Immature natural killer cell (primary cell): ENCODE measurements around the gene CHPF2. TPM values are rescaled to one million over a fixed set of nuclear protein-coding genes. Genes with fewer than 3 reads are reported as not detected.

Experiments
- DNase-seq, 3 donors: peaks; one replicate each; pipeline ENCODE4 v3.0.0; 2022; ENCODE audit warnings: mixed read lengths in 1 of 3
- H3K27ac Mint-ChIP-seq, 6 donors: one replicate each; pipeline ENCODE4 v1.8.0; 2020; ENCODE audit warnings: mixed read lengths in 6 of 6, mild to moderate bottlenecking in 5 of 6, inconsistent platforms in 4 of 6, moderate library complexity in 3 of 6
- H3K27me3 Mint-ChIP-seq, 3 donors: one replicate each; pipeline ENCODE4 v1.8.0; 2020 to 2021; ENCODE audit warnings: low read depth in 3 of 3, mild to moderate bottlenecking in 3 of 3, mixed read lengths in 3 of 3, moderate library complexity in 3 of 3, inconsistent platforms in 1 of 3
- H3K36me3 Mint-ChIP-seq, 3 donors: one replicate each; pipeline ENCODE4 v1.8.0; 2020; ENCODE audit warnings: mixed read lengths in 3 of 3, inconsistent platforms in 2 of 3, mild to moderate bottlenecking in 2 of 3
- H3K4me1 Mint-ChIP-seq, 2 donors: one replicate each; pipeline ENCODE4 v1.8.0; 2020; ENCODE audit warnings: inconsistent platforms in 2 of 2, mild to moderate bottlenecking in 2 of 2, mixed read lengths in 2 of 2, moderate library complexity in 1 of 2
- H3K4me3 Mint-ChIP-seq, 5 donors: one replicate each; pipeline ENCODE4 v1.8.0; 2020; ENCODE audit warnings: mild to moderate bottlenecking in 5 of 5, mixed read lengths in 5 of 5, inconsistent platforms in 3 of 5, moderate library complexity in 3 of 5
- H3K9me3 Mint-ChIP-seq, 6 donors: one replicate each; pipeline ENCODE4 v1.8.0; 2020; ENCODE audit warnings: mild to moderate bottlenecking in 6 of 6, mixed read lengths in 6 of 6, inconsistent platforms in 4 of 6, moderate library complexity in 3 of 6
- polyA plus RNA-seq, 3 donors: library from polyadenylated mRNA; unstranded; fragments of 300-500 nt; fragmentation: Illumina TruSeq; gene quantifications; one replicate each; pipeline ENCODE4 v1.2.3, GENCODE V29; 2021

CHPF2 gene
- polyA plus RNA-seq, 3 donors from 2014 or later: 23.0 to 39.2 (median 35.4) TPM

DNA sequence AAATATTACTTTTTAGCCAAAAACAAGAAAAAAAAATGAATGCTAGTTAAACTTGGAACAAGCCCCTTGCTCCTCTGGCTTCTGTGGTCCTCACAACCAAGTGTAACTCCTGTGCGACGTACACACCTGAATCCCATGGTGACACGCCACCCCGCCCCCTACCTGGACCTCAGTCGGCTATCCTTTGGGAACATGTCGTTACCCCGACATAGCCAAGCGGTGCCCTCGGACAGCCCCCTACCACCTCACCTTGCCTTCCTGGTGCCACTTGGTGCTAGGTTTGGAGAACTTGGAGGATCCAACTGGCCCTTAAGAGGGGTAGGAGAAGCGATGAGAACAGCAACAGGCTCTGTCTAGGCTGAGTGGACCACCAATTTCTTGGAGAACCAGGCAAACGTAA is 28.2 kb downstream of the CHPF2 start:
- Mint-ChIP-seq H3K36me3 (no peaks in the 10 kb centered on the region), H3K4me3 (no peak overlapping the region), H3K4me1 (no peaks in the 10 kb centered on the region), H3K27ac (no peak overlapping the region), H3K9me3 (peaks cover 0 to 1% (median 0%) of the 10 kb centered on the region in 6 donors), H3K27me3 (peaks cover 2 to 10% (median 7%) of the 10 kb centered on the region in 3 donors)
- no peak for DNase-seq

DNA sequence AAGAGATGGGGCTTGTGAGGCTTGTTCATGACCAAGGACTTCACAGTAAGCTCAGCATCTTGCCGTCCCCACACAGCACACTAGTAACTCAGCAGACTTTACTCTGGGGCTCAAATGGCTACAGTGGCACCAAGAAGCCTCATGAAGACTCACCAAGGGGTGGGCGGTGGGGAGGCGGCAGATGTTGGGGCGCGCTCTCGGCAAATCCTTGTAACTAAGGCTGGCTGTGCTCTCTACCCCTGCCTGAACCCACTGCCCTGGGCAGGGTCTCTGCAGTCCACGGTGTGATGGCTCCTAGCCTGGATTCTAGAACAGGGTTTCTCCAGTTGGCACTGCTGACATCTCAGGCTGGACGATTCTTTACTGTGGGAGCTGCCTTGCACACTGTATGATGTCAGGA is 28.6 kb downstream of the CHPF2 start:
- H3K9me3 Mint-ChIP-seq: peaks cover 0 to 1% (median 0%) of the 10 kb centered on the region in 6 donors
- no peak for DNase-seq
- no peak overlapping the region for H3K4me3 Mint-ChIP-seq
- no peaks in the 10 kb centered on the region for H3K4me1 Mint-ChIP-seq
- H3K36me3 Mint-ChIP-seq: no peaks in the 10 kb centered on the region
- H3K27ac Mint-ChIP-seq: no peak overlapping the region
- H3K27me3 Mint-ChIP-seq: peaks cover 2 to 8% (median 7%) of the 10 kb centered on the region in 3 donors

DNA sequence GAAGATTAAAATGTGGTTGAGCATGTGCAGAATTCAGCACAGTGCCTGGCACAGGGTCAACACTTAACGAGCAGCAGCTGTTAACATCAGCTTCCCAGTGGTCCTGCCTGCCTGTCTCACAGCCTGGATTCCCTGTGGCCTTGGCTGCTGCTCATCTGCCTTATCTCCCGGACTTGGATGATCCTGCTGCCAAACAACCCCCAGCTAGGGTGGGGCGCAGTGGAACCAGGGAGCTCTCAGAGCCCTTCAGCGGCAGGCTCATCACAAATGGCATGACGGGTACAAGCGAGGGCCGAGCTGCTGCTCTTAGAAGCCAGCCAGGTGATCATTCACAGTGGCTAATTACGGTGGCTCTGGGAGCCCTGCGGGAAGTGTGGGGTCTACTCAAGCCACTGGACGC is 29.2 kb downstream of the CHPF2 start:
- H3K36me3 Mint-ChIP-seq: no peaks in the 10 kb centered on the region
- no peak overlapping the region for H3K27ac Mint-ChIP-seq
- H3K27me3 Mint-ChIP-seq: peaks cover 2 to 9% (median 7%) of the 10 kb centered on the region in 3 donors
- peaks cover 0 to 1% (median 0%) of the 10 kb centered on the region in 6 donors for H3K9me3 Mint-ChIP-seq
- H3K4me3 Mint-ChIP-seq: no peak overlapping the region
- H3K4me1 Mint-ChIP-seq: no peaks in the 10 kb centered on the region
- no peak for DNase-seq

DNA sequence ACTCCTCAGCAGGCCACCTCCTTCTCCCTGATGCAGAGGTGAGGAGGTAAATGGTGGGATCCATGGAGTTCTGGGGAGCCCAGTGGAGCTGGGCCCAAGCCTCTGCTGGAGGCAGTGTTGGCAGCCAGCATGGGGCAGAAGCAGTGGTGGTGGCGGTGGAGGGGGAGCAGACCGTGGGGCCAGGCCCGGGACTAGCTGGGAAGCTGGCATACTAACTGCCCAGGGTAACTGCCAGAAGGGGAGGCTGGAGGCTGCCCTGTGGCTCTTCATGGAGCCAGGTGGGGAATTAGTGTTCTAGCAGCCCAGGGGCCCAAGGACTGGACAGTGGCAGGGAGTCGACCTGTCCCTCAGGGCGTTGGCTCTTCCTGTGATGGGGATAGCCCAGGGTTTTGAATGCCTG is 32.3 kb downstream of the CHPF2 start:
- no peak for DNase-seq
- peaks cover 2 to 6% (median 5%) of the 10 kb centered on the region in 3 donors for H3K27me3 Mint-ChIP-seq
- H3K36me3 Mint-ChIP-seq: no peaks in the 10 kb centered on the region
- H3K27ac Mint-ChIP-seq: no peak overlapping the region
- peaks cover 0 to 1% (median 0%) of the 10 kb centered on the region in 6 donors for H3K9me3 Mint-ChIP-seq
- H3K4me1 Mint-ChIP-seq: no peaks in the 10 kb centered on the region
- H3K4me3 Mint-ChIP-seq: no peak overlapping the region

DNA sequence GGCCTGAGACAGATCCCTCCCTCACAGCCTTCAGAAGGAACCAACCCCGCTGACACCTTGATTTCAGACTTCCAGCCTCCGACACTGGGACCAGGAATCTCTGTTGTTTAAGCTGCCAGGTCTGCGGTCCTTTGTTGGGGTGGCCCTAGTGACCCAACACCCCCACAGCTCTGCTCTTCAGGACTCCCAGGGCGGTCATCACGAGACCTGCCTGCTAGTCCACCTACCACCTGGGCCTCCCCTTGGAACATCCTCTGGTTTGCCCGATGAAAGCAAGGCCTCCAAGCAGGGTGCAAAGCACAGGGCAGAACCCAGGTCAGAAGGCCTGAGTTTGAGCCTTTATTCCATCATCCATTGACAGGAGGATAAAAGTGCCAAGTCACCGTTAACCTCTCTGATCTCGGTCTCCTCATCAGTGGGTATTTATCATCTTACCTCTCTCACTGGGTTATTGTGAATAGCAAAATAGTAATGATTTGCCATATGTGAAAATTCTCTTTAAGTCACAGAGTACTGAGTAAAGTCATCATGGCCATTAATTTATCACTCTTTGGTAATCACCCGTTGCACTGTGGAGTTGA is 33.2 kb downstream of the CHPF2 start:
- Mint-ChIP-seq H3K4me1 (no peaks in the 10 kb centered on the region), H3K4me3 (no peak overlapping the region), H3K36me3 (no peaks in the 10 kb centered on the region), H3K27ac (no peak overlapping the region), H3K9me3 (peaks cover 0 to 1% (median 0%) of the 10 kb centered on the region in 6 donors), H3K27me3 (peaks cover 2 to 6% (median 5%) of the 10 kb centered on the region in 3 donors)
- no peak for DNase-seq

DNA sequence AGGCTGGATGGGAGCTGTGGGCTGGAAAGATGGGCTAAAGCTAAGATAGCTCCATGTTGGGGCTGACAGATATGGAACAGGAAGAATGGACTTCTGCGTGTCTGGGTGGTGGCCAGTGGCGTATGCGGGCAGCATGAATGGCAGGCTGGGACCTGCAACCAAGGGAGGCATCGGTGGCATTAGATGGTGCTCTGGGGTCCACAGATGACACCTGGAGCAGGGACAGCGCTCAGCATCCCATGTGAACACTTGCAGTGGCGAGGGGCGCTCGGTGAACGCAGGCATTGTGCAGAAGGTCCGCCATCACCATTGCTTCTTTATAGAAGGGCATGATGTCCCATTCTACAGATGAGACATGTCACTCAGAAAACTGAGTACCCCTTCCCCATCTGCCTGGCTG is 37.2 kb downstream of the CHPF2 start:
- DNase-seq: no peak
- H3K4me1 Mint-ChIP-seq: peaks cover 1 to 5% of the 10 kb centered on the region in 2 donors
- H3K27me3 Mint-ChIP-seq: peaks cover 1 to 6% (median 5%) of the 10 kb centered on the region in 3 donors
- H3K9me3 Mint-ChIP-seq: no peaks in the 10 kb centered on the region
- no peak overlapping the region for H3K27ac Mint-ChIP-seq
- H3K4me3 Mint-ChIP-seq: no peak overlapping the region
- no peaks in the 10 kb centered on the region for H3K36me3 Mint-ChIP-seq

DNA sequence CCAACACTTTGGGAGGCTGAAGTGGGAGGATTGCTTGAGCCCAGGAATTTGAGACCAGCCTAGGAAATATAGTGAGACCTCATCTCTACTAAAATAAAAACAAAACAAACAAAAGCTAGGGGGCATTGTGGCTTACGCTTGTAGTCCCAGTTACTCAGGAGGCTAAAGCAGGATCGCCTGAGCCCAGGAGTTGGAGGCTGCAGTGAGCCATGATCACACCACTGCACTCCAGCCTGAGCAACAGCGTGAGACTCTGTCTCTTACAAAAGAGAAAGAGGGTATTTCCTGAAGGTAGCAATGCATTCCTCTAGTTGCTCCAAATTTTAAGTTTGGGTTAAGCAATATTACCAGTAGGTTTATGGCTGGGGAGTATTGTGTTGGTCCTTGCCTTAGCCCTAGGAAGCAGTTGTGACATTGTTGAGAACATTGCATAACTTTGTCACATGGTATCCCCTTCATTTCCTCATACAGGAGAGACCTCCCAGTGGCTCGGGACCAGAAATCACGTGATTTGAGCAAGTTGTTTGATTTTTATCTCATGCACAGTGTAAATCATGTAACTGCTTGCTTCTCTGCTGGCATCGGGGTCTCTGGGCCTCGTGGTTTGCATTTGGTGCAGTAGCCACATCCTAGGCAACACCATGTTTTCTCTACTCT is 39.5 kb downstream of the CHPF2 start:
- Mint-ChIP-seq H3K4me3 (no peak overlapping the region), H3K4me1 (peaks cover 5 to 6% of the 10 kb centered on the region in 2 donors), H3K9me3 (no peaks in the 10 kb centered on the region), H3K27ac (no peak overlapping the region), H3K36me3 (no peaks in the 10 kb centered on the region), H3K27me3 (peaks cover 1 to 6% (median 6%) of the 10 kb centered on the region in 3 donors)
- DNase-seq: no peak

DNA sequence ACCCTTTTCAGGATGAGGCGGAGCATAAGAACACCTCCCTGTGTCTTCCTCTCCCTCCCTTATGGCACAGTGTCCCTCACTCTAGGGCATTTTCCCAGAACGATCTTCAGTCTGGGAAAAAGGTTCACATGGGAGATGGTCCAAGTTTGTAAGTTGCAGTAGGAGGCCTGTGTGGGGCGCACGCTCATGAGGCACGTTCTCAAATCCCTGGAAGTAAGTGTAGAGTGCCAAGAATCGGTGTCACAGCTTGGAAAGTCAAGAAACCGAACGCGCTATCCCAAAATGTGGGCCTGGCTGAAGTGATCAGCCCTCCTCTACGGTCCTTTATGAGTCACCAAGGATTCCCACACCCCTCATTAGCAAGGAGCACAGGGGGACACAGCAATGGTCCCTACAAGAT is 40.1 kb downstream of the CHPF2 start:
- no peaks in the 10 kb centered on the region for H3K9me3 Mint-ChIP-seq
- no peak for DNase-seq
- H3K4me1 Mint-ChIP-seq: peaks cover 9 to 10% of the 10 kb centered on the region in 2 donors
- H3K4me3 Mint-ChIP-seq: no peak overlapping the region
- H3K27ac Mint-ChIP-seq: peak overlapping the region in 1 of 6 donors; percentile 26
- no peaks in the 10 kb centered on the region for H3K36me3 Mint-ChIP-seq
- H3K27me3 Mint-ChIP-seq: peaks cover 1 to 9% (median 2%) of the 10 kb centered on the region in 3 donors

DNA sequence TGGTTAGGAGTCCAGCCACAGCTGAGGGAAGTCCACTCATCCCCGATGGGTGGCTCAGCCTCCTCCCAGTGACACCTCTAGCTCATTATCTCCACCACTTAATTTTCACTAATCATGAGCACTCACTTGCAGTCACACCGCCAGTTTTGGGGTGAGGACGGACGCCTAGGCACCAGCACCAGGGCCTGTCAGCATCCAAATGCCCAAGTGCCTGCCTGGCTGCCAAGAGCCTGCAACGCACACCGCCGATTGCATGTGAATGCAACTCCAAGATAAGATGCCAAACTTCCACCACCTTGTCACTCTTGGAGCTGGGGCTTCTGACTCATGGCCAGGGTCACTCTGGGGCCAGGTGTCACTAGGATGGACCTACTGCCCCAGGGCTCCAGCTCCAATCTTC is 40.6 kb downstream of the CHPF2 start:
- Mint-ChIP-seq H3K4me1 (peaks cover 11 to 13% of the 10 kb centered on the region in 2 donors), H3K27me3 (peaks cover 1 to 9% (median 2%) of the 10 kb centered on the region in 3 donors), H3K4me3 (no peak overlapping the region), H3K9me3 (no peaks in the 10 kb centered on the region), H3K36me3 (no peaks in the 10 kb centered on the region), H3K27ac (no peak overlapping the region)
- DNase-seq: no peak

DNA sequence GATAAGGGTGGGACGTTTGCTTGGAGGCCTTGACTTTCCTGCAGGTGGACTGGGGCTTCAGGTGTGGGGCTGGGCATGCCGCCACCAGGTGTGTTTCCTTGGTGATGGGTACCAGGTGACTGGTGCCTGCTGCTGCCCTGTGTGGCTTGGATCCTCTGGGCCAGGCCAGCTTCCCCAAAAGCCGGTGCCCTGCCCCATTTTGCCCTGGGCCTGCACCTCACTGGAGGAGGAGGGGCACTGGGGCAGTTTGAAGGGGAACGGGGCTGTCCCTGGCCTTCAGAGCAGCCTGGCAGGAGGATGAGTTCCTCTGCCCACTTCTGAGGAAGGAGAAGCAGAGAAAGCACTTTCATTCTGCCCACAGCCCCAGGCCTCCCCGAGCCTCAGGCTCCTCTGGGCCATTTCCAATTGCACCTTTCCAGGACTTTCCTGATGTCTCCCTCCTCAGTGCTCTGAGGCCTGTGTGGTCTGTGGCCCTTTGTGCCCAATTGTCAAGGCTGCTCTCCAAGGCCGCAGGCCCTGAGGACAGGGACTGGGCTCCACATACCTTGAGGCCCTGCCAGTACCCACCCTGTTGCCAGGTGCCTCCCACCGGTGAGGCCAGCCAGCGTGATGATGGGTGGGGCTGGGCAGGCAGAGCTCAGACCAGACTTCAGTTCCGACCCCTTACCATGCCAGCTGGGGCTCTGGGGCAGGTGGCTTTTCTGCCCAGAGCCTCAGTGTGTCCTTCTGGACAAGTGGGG is 41.5 kb downstream of the CHPF2 start:
- H3K4me1 Mint-ChIP-seq: peaks cover 11 to 13% of the 10 kb centered on the region in 2 donors
- no peak for DNase-seq
- H3K27ac Mint-ChIP-seq: no peak overlapping the region
- H3K4me3 Mint-ChIP-seq: no peak overlapping the region
- peaks cover 1 to 9% (median 2%) of the 10 kb centered on the region in 3 donors for H3K27me3 Mint-ChIP-seq
- no peaks in the 10 kb centered on the region for H3K9me3 Mint-ChIP-seq
- H3K36me3 Mint-ChIP-seq: no peaks in the 10 kb centered on the region

DNA sequence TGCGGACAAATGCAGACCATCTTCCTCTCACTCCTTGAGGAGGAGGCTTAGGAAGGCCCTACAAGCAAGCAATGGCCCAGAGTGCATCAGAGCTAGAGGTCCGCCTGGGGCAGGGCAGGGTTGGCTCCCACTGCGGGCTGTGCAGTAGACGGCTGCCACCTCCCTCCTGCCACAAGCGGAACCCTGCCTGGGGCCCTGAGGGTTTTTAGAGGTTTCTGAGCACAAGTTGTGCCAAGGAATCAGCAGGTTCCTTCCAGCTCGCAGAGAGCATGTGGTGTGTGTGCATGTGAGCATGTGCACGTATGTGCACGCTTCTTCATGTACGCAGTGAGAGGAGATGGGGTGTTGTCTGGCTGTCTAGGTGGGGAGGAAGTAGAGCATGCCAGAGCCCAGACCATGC is 42.1 kb downstream of the CHPF2 start:
- Mint-ChIP-seq H3K4me3 (peak overlapping the region in 3 of 5 donors; percentile 15 to 55 (median 18)), H3K27me3 (peaks cover 3 to 9% (median 4%) of the 10 kb centered on the region in 3 donors), H3K9me3 (no peaks in the 10 kb centered on the region), H3K4me1 (peaks cover 11 to 13% of the 10 kb centered on the region in 2 donors), H3K36me3 (no peaks in the 10 kb centered on the region), H3K27ac (peak overlapping the region in 1 of 6 donors; percentile 40)
- DNase-seq: no peak

DNA sequence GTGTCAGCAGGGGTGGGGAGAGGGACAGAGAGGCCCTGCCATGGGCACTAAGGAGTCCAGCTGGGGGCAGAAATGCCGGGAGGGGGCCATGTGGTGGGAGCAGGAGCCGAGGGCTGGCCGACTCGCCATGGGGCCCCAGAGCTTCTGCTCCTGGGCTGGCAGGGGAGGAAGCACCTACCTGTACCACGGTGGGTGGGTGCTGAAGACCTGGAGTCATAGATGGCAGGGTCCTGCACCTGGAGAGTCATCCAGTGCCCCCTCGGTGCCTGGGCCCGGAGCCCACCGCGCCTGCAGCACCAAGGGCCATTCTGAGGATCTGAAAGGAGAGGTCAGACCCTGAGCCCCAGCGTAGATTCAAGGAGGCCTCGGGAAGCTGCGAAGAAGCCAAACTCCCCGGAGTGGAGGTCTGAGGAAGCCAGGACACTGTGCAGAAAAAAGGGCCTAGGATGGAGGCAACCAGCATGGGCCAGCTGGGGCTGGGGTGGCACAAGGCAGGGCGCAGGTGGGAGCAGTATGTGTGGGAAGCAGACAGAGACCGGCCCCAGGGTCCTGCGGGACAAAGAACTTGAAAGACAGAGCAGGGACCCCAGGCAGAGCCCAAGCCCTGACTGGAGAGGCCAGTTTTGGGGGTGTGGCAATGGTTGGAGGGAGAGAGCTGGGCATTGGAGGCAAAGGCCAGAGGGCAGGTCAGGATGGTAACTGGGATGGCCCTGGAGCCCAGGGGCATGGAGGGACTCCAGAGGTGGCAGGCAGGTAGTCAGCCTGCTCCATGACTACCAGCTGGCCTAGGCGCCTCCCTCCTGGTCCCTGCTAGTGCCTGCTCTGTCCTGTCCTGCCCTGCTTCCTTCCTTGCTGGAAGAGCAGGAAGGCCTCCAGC is 42.9 kb downstream of the CHPF2 start:
- H3K9me3 Mint-ChIP-seq: no peaks in the 10 kb centered on the region
- peaks cover 3 to 9% (median 4%) of the 10 kb centered on the region in 3 donors for H3K27me3 Mint-ChIP-seq
- no peak overlapping the region for H3K27ac Mint-ChIP-seq
- H3K4me1 Mint-ChIP-seq: peaks cover 11 to 13% of the 10 kb centered on the region in 2 donors
- H3K4me3 Mint-ChIP-seq: peak overlapping the region in 4 of 5 donors; percentile 21 to 56 (median 45)
- DNase-seq: no peak
- H3K36me3 Mint-ChIP-seq: no peaks in the 10 kb centered on the region

DNA sequence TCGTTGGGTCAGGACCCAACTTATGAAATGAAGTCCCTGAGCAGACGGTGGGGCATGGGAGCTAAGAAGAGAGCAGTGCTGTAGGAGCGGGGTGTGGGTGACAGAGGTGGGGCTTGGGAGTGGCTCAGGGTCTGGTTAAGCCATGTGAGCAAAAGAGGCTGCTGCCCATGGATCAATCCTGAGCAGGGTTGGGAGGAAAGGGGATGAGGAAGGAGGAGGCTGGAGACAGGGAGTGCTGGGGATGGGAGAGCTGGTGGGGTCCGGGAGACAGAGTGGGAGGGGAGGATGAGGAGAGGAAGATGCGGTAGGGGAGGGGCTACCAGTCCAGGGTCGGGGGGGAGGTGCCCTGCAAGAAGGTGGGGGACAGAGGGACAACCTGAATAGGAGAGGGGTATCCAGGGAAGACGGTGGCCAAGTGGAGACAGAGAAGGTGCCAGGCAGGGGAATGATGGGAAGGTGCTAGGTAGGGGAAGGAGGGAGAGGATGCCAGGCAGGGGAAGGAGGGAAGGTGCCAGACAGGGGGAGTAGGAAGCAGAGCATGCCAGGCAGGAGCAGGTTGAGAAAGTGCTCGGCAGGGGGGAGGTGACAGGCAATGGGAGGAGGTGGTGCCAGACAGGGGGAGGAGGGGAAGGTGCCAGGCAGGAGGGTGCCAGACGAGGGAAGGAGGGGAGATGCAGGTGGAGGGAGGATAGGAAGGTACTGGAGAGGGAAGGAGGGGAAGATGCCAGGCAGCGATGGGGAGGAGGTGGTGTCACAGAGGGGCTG is 43.7 kb downstream of the CHPF2 start:
- H3K27ac Mint-ChIP-seq: no peak overlapping the region
- H3K4me1 Mint-ChIP-seq: peaks cover 11 to 13% of the 10 kb centered on the region in 2 donors
- H3K9me3 Mint-ChIP-seq: no peaks in the 10 kb centered on the region
- peak overlapping the region in 4 of 5 donors; percentile 6 to 38 (median 34) for H3K4me3 Mint-ChIP-seq
- peak in 1 of 3 donors; percentile 14 for DNase-seq
- no peaks in the 10 kb centered on the region for H3K36me3 Mint-ChIP-seq
- H3K27me3 Mint-ChIP-seq: peaks cover 3 to 6% (median 4%) of the 10 kb centered on the region in 3 donors
